GF-D8 (cell line): ENCODE data around the gene MYO7B.
A peak's percentile ranks its signal among the peaks of the same experiment; 100 is the strongest.
"Not testable (repeated sequence)": the region's sequence is repeated elsewhere in the genome, so short reads cannot be mapped to it uniquely, and the experiment has no call there.

ENCODE experiments used
- DNase-seq: peaks from one replicate; lab custom pipeline; 2025; lab: John Stamatoyannopoulos, UW

Gene MYO7B

DNA sequence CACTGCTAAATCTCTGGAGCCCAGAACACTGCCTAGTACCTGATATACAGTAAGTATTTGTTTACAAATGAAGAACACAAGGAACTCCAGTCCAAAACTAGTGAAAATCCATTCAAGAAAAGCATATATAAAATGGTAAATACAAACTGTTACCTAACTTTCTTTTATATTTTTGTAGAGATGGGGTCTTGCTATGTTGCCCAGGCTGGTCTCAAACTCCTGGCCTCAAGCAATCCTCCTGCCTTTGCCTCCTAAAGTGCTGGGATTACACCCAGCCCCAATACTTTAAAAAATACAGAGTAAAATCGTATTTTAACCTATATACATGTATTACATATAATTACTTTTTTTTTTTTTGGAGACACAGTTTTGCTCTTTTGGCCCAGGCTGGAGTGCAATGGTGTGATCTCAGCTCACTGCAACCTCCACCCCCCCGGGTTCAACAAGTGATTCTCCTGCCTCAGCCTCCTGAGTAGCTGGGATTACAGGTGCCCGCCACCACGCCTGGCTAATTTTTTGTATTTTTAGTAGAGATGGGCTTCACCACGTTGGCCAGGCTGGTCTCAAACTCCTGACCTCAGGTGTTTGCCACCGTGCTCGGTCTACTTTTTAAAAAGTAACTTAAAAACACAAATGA is 11.2 kb upstream of the MYO7B start:
- not testable (repeated sequence) for DNase-seq

- peak; percentile 11 for DNase-seq
Measured at GRCh38 chr2:127525691-127526131, 9.8 kb upstream of the MYO7B start.

GRCh38 chr2:127526132-127527000 is 9.1 kb upstream of the MYO7B start, which contains the start of gene IWS1:
Gene IWS1 (minus strand): TSS chr2:127526489. CDS start chr2:127526208, 281 bp downstream.
- peak; percentile 86 for DNase-seq

GRCh38 chr2:127527001-127527804 is 8.3 kb upstream of the MYO7B start:
- DNase-seq: peak; percentile 53

DNA sequence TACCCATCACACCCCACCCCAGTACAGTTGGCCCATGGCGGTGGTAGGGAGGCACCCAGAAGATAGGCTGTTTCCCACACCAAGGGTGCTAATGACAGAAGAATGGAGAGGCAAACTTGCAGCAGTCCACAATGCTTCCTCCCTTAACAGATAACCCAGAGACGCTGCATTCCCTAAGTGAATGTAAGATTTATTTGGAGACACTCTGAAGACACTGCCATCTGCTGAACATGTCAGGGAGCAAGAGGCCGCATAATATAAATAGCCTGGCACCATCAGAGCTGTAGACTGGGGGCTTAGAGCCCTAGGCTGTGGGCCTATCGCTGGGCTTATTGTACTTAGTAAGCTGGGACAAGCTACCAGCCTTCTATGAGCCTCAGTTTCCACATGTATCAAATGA is 7.0 kb upstream of the MYO7B start:
- no peak for DNase-seq

DNA sequence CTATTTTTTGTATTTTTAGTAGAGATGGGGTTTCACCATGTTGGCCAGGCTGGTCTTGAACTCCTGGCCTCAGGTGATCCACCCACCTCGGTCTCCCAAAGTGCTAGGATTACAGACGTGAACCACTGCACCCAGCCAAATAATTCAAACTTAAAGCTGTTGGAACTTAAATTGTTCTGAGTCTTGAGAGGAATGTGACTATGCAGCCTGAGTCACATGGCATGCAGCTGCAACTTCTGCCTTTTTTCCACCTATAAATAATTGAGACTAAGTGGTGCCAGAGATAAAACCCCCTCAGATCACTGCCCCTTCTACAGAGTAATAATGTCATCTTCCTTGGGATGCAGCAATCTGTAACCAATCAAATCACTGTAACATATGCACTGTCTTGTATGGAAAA is 6.1 kb upstream of the MYO7B start:
- DNase-seq: not testable (repeated sequence)

DNA sequence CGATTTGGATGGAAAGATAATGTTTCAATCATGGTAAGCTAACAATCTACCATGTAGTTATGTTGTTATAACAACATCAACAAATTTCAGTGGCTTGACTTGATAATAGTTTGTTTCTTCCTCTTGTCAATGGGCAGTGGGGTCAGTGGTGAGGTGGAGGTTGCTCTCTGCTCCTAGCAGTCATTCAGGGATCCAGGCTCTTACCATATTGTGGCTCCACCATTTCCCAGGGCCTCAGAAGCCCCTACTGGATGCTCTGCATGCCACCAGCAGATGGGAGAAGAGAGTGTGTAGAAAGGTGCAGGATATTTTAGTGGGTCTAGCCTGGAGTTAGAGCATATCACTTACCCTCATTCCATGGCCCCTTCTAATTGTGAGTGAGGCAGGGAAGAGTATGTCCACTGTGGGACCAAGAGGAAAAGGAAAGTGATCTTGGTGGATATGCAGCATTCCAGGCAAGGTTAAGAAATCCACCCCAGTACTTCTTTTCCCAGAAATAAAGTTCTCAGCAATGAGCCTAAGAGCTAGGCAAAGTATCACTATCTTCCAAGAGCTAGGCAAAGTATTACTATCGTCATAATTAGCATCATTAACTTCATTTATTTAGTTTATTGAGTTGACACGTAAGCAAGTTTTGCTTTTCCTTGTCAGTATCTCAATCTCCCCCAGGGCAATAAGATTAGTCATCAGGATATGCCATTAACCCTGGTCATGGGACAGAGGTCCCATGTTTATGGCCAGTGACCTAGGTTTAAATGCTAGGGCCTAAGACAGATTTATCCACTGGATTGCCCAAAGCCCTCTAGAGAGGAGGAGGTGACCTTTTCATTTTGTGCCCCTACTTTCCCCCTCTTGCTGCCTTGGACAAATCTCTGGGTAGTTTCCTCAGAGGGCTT is 5.0 kb upstream of the MYO7B start:
- no peak for DNase-seq

DNA sequence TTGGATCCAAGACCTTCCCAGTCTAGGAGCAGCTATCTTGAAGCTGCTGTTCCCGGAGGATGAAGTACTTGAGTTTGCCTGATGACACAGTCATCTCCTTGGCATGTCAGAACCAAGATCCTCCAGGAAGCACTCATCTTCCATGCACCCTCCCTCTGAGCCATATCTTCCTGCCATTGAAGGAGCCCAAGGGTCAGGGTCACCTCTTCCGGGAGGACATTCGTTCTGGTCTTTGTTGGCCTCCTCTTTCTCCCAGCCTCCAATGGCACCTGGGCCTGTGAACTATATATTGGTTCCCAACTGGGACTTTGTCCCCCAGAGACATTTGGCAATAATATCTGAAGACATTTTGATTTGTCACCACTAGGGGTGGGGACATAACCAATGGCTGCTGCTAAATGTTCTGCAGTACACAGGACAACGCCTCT is 4.2 kb upstream of the MYO7B start:
- no peak for DNase-seq

GRCh38 chr2:127532296-127532695 is 3.2 kb upstream of the MYO7B start:
- no peak for DNase-seq

DNA sequence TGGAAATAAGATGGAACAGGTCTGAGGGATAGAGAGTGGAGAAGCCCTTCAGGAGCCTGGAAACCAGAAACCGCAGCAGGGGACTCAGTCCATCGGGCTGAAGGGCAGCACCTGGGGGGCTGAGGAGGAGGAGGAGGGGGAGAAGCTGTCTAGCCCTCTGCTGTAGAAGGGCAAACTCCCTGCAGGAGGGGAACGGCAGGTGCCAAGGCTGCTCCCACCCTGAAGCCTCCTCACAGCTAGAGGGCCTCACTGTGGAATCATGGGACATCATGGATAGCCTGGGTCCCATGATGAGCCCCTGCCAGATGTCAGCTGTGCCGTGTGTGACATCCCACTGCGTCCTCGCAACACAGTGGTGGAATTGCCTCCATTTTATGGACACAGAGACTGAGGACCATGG is 435 bp downstream of the MYO7B start:
- DNase-seq: no peak

GRCh38 chr2:127536707-127537541 is 1.4 kb downstream of the MYO7B start:
- DNase-seq: no peak

- DNase-seq: no peak
Measured at GRCh38 chr2:127537644-127538043, 2.2 kb downstream of the MYO7B start.

- no peak for DNase-seq
Measured at GRCh38 chr2:127541809-127542208, 6.3 kb downstream of the MYO7B start.

DNA sequence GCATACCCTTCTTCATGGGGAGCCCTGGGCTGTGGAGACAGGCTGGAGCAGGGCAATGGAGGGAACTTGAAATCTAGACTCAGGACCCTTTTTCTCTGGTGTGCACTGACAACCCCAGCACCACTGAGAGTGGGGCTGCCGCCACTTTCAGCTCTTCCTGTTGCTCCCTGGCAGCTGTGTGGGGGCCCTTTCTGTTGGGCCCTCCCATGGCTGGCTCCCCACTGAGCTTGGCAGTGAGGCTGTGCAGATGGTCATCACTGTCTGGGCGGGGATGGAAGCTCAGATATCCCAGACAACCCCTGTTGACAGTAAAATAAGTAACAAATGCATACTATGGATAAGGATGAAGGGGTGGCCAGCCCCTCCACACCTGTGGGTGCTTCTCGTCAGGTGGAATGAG is 6.7 kb downstream of the MYO7B start:
- no peak for DNase-seq

GRCh38 chr2:127543013-127543501 is 7.6 kb downstream of the MYO7B start:
- not testable (repeated sequence) for DNase-seq

DNA sequence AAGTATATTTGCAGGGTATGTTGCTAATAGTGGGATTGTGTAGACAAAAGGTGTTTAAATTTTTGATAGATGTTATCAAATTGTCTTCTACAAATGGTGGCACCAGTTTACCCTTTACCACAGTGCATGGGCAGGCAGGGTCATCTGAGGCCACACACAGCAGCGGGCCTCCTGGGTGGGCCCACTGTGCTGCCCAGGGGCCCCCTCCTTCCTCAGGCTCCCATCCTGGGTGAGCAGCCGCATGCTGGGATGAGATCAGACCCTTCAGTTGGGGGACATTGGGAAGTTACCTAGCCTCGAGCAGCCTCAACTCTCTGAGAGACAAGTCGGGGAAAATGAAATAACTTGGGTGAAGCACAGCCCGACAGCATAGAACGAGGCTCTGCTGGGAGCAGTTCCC is 9.7 kb downstream of the MYO7B start:
- DNase-seq: no peak

- no peak for DNase-seq
Measured at GRCh38 chr2:127545796-127546195, 10.3 kb downstream of the MYO7B start.

GRCh38 chr2:127546797-127547196 is 11.3 kb downstream of the MYO7B start:
- DNase-seq: no peak

- no peak for DNase-seq
Measured at GRCh38 chr2:127551221-127551930, 15.9 kb downstream of the MYO7B start.

GRCh38 chr2:127552336-127552735 is 16.9 kb downstream of the MYO7B start:
- no peak for DNase-seq
